Measurements from ENCODE around the gene PROX1.

DNA sequence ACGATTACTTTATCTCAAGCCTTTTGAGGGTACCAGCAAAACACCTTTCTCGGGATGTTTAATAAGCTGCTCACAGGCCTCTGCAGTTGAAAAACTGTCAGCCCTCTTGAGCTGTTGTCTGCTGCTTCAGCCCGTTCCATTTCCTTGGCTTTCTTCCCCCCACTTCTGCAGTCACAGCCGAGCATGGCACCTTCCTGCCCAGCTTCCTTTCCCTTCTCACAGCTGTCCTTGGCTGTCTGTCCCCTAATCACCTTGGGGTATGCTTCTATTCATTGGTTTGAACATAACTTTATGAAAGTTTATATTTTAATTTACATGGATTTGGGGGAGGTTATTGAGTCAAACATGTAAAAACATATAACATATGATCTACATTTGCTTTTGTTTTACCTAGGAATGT, 6.9 kb upstream of the PROX1 start:
- TF ChIP-seq, protein P1, sequence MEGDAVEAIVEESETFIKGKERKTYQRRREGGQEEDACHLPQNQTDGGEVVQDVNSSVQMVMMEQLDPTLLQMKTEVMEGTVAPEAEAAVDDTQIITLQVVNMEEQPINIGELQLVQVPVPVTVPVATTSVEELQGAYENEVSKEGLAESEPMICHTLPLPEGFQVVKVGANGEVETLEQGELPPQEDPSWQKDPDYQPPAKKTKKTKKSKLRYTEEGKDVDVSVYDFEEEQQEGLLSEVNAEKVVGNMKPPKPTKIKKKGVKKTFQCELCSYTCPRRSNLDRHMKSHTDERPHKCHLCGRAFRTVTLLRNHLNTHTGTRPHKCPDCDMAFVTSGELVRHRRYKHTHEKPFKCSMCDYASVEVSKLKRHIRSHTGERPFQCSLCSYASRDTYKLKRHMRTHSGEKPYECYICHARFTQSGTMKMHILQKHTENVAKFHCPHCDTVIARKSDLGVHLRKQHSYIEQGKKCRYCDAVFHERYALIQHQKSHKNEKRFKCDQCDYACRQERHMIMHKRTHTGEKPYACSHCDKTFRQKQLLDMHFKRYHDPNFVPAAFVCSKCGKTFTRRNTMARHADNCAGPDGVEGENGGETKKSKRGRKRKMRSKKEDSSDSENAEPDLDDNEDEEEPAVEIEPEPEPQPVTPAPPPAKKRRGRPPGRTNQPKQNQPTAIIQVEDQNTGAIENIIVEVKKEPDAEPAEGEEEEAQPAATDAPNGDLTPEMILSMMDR (IDR thresholded peaks at IDR 0.05; ENCODE audit: low read depth, low read length) = no peak
- no peak for TF ChIP-seq EZH2phosphoT487 (IDR thresholded peaks at IDR 0.05; ENCODE audit: low read depth)
